Pancreas (tissue), 10 donors: ENCODE data around the gene GBGT1. TPM values are rescaled to one million over a fixed set of nuclear protein-coding genes. Genes with fewer than 3 reads are reported as not detected.

ENCODE experiments used
- ATAC-seq, 4 donors: fragments of 200-7000 bp; cut with Tn5 transposase; one replicate each; pipeline versions ENCODE4 v1.8.0 to v1.9.1; 2020; ENCODE audit warnings: mild to moderate bottlenecking in 4 of 4, moderate library complexity in 4 of 4
- DNase-seq, 6 donors: peaks; one replicate each; pipeline ENCODE4 v3.0.0-alpha.2; 2020
- FAIRE-seq: peaks from 2 replicates; lab custom pipeline; 2012; peaks lifted over from hg19 to GRCh38; lab: Jason Lieb, UNC
- H3K27ac ChIP-seq, 4 donors: fragments of 200-600 bp; sonication (generic); 1 replicate in 3 of 4; 2 replicates in 1 of 4; pipeline versions ENCODE4 v1.5.0 to v1.8.0; 2020
- H3K27me3 ChIP-seq, 4 donors: fragments of 200-600 bp; one replicate each; pipeline ENCODE4 v1.8.0; 2021
- H3K36me3 ChIP-seq, 3 donors: fragments of 200-600 bp; sonication (generic) in 1 of 3; one replicate each; pipeline versions ENCODE4 v1.5.0 to v1.8.0; 2020 to 2021
- H3K4me1 ChIP-seq, 3 donors: fragments of 200-600 bp; one replicate each; pipeline ENCODE4 v1.8.0; 2021
- H3K4me3 ChIP-seq, 4 donors: fragments of 200-600 bp; sonication (generic) in 2 of 4; one replicate each; pipeline versions ENCODE4 v1.5.0 to v1.8.0; 2020 to 2021
- H3K9me3 ChIP-seq, 4 donors: fragments of 200-600 bp; one replicate each; pipeline ENCODE4 v1.8.0; 2021
- CTCF ChIP-seq, 4 donors: fragments of 200-600 bp; sonication (generic) in 3 of 4; IDR thresholded peaks; one replicate each; pipeline versions ENCODE4 v1.5.0 to v1.8.0; 2021; ENCODE audit warnings: antibody characterized with exemption in 4 of 4
- WGBS, 2 donors: extraction: QIAGEN DNeasy Blood & Tissue Kit; methylation state at CpG; one replicate each; pipeline ENCODE4 v1.1.7; 2013; 5-methylcytosine and 5-hydroxymethylcytosine counted together
- intact Hi-C, 3 donors: fragments of 100-400 bp; cut with DNase I; formaldehyde crosslinking; loops; one replicate each; pipeline versions ENCODE4 v1.11.1 to v1.14.2; 2022
- polyA plus RNA-seq, 2 donors: library from polyadenylated mRNA; stranded (reverse); fragments of 200-250 nt; gene quantifications; one replicate each; pipeline ENCODE4 v1.2.3, GENCODE V29; 2013
- total RNA-seq, 6 donors: library from RNA; stranded (reverse); fragmentation: NEBNext Ultra II Directional in 4 of 6; extraction: Animal tissue kit (Norgen Biotek cat#: 25700) in 4 of 6; gene quantifications; one replicate each; pipeline versions ENCODE4 v1.2.1 to v1.2.4, GENCODE V29; 2021 to 2023
- donor health status: healthy with polysubstance abuse.
- donor health status: DM: no; HTN: no; CAD: no; lungs with moderate emphysema.
- donor health status: DM: no; HTN: no; CAD: no.
- donor health status: control.
- donor health status: control.
- donor health status: Bipolar disorder and iron deficiency.
- donor health status: DM: yes; HTN: yes; CAD: no.
- donor health status: DM: no; HTN: no; CAD: no.
- donor health status: DM: no; HTN: no; CAD: no.
- donor health status: DM: yes; HTN: yes; CAD: no.

GBGT1 gene
- total and polyA plus RNA-seq, 8 donors, result 1.5 to 11.9 (median 4.0) TPM

GRCh38 chr9:133139246-133140173 lies 24.2 kb downstream of the GBGT1 start:
- Histone ChIP-seq H3K27ac (no peak overlapping the region), H3K9me3 (no peaks in the 10 kb centered on the region), H3K4me1 (peaks cover 25 to 56% (median 31%) of the 10 kb centered on the region in 3 donors), H3K27me3 (no peaks in the 10 kb centered on the region), H3K36me3 (no peaks in the 10 kb centered on the region), H3K4me3 (no peak overlapping the region)
- ATAC-seq, result no peak
- 87 to 89% methylated on average over 24 of the region's 24 CpGs for WGBS, 2 donors
- intact Hi-C loops, result loop anchor here in 2 of 3 donors (5.0 kb wide), 2 partner anchors 32 to 97 kb away; no protein-coding TSS in a partner anchor
- no peak for FAIRE-seq
- TF ChIP-seq CTCF (IDR thresholded peaks at IDR 0.05), result no peak
- peak in 2 of 6 donors; percentile 48 to 72 for DNase-seq

GRCh38 chr9:133137451-133138231 lies 26.1 kb downstream of the GBGT1 start:
- FAIRE-seq, result no peak
- ATAC-seq, result peak; percentile 6 to 40 (median 24)
- Histone ChIP-seq H3K9me3 (no peaks in the 10 kb centered on the region), H3K27me3 (no peaks in the 10 kb centered on the region), H3K4me1 (peaks cover 39 to 61% (median 41%) of the 10 kb centered on the region in 3 donors), H3K27ac (peak overlapping the region; percentile 31 to 76 (median 58)), H3K4me3 (no peak overlapping the region), H3K36me3 (no peaks in the 10 kb centered on the region)
- intact Hi-C loops, result no loop called here
- 60 to 65% methylated on average over 15 to 16 of the region's 16 CpGs for WGBS, 2 donors
- TF ChIP-seq CTCF (IDR thresholded peaks at IDR 0.05), result no peak
- DNase-seq, result peak; percentile 68 to 92 (median 82)

- intact Hi-C loops, result no loop called here
- Histone ChIP-seq H3K4me3 (no peak overlapping the region), H3K27ac (peak overlapping the region; percentile 91 to 98 (median 96)), H3K36me3 (no peaks in the 10 kb centered on the region), H3K4me1 (peaks cover 41 to 60% (median 41%) of the 10 kb centered on the region in 3 donors), H3K27me3 (no peaks in the 10 kb centered on the region), H3K9me3 (no peaks in the 10 kb centered on the region)
- whole genome bisulfite sequencing, 2 donors, result 18 to 31% methylated on average over 5 to 8 of the region's 8 CpGs
- no peak for TF ChIP-seq CTCF (IDR thresholded peaks at IDR 0.05)
- ATAC-seq (peak in 3 of 4 donors; percentile 5 to 19 (median 16)), FAIRE-seq (no peak), DNase-seq (peak; percentile 52 to 84 (median 73))
Measured at GRCh38 chr9:133135146-133135745, 28.5 kb downstream of the GBGT1 start.

- Histone ChIP-seq H3K27ac (peak overlapping the region; percentile 91 to 98 (median 96)), H3K36me3 (no peaks in the 10 kb centered on the region), H3K4me1 (peaks cover 41 to 60% (median 41%) of the 10 kb centered on the region in 3 donors), H3K27me3 (no peaks in the 10 kb centered on the region), H3K4me3 (no peak overlapping the region), H3K9me3 (no peaks in the 10 kb centered on the region)
- WGBS, 2 donors, result 68 to 74% methylated on average over 11 of the region's 11 CpGs
- no peak for TF ChIP-seq CTCF (IDR thresholded peaks at IDR 0.05)
- DNase-seq (peak in 1 of 6 donors; percentile 42), ATAC-seq (no peak), FAIRE-seq (no peak)
- intact Hi-C loops, result no loop called here
Measured at GRCh38 chr9:133134388-133135145, 29.1 kb downstream of the GBGT1 start.
